NCI-H1417 treated with DMSO at 0.1 percent for 48 hours (cell line): ENCODE data around the gene SLC8B1.

Experiments
- DNase-seq: peaks from one replicate; lab custom pipeline; 2025; lab: John Stamatoyannopoulos, UW

Gene SLC8B1

GRCh38 chr12:113318900-113319628 is 15.8 kb downstream of the SLC8B1 start:
- no peak for DNase-seq

GRCh38 chr12:113318046-113318656 is 16.8 kb downstream of the SLC8B1 start:
- no peak for DNase-seq

DNA sequence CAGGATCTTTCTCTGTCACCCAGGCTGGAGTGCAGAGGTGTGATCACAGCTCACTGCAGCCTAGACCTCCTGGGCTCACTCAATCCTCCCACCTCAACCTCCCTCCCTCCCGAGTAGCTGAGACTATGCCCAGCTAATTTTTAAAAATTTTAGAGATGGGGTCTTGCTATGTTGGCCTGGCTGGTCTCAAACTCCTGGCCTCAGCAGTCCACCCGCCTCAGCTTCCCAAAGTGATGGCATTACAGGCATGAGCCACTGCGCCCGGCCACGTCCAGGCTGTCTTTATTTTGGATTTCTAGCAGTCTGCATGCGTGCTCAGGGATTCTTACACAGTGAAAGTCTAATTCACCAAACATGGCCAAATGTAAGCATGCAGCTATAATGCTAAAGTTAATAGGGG is 17.8 kb downstream of the SLC8B1 start:
- DNase-seq: no peak

- DNase-seq: no peak
Observed at GRCh38 chr12:113316155-113316554, 18.8 kb downstream of the SLC8B1 start.

- DNase-seq: no peak
Observed at GRCh38 chr12:113315358-113315757, 19.6 kb downstream of the SLC8B1 start.

GRCh38 chr12:113314121-113314529 is 20.8 kb downstream of the SLC8B1 start:
- DNase-seq: no peak

GRCh38 chr12:113310489-113310888 is 24.4 kb downstream of the SLC8B1 start:
- no peak for DNase-seq

- DNase-seq: no peak
Observed at GRCh38 chr12:113306382-113306781, 28.5 kb downstream of the SLC8B1 start.

DNA sequence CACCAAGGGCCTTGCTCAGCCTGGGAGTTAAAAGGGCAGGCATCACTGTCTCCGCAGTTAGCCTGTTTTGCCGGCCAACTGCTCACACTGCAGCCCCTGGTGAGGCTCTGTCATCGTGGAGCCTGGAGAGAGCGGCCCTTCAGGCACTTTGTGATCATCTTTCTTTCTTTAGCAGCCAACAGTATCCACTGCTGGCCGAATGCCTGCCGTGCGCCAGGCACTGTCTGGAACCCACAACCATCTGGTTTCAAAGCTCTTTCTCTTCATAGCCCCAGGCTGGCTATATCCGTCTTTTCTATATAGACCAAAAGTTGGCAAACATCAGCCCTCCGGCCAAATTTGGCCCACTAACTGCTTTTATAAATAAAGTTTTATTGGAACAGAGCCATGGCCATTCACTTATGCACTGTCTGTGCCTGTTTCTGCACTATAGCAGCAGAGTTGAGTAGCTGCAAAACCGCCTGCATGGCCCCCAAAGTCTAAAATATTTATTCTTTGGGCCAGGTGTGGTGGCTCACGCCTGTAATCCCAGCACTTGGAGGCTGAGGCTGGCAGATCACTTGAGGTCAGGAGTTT is 29.5 kb downstream of the SLC8B1 start:
- no peak for DNase-seq

DNA sequence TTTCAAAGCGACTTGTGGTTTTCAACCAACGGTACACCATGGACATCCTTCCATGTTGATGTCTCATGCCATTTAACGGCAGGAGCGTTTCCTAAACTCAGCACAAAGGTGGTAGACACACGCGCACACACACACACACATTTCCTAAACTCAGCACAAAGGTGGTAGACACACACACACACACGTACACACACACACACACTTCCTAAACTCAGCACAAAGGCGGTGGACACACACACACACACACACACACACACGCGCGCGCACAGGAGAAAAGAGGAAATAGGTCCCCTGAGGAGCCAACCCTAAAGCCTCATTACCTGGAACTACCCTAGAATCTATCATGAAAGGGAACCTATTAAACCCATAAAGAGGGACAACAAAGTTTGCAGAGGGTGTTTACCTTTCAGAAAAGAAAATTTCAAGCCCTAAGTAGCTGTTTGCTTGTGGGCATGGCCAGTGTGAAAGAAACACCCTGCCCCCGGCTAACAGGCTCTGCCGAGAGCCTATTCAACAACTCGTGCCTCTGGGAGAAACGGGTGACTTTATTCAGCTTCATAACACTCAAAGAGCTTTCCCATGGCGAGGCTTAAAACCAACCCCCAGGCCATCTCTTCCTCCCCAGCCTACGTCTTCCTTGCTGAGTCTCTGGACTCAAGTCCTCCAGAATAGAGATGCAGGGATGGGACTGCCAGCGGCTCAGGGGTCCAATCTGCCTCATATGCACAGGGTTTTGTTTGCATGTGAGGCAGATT is 31.8 kb downstream of the SLC8B1 start:
- no peak for DNase-seq

DNA sequence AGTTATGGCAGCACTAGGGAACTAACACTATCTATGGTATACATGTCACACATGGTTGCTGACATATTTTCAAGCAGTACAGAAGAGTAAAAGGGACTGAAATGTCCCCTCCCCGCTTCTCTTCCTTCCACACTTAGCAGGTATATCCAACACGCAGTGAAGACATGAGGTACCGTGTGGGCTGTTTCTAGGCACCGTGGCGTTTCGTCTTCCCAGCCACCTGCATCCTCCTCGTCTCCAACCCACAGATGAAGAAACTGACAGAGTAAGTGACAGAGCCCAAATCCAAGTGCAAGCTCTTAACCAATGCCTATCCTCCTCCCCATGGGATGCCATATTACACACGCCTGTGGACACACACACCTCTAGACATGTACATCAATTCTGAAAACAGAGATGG is 32.4 kb downstream of the SLC8B1 start:
- DNase-seq: no peak

DNA sequence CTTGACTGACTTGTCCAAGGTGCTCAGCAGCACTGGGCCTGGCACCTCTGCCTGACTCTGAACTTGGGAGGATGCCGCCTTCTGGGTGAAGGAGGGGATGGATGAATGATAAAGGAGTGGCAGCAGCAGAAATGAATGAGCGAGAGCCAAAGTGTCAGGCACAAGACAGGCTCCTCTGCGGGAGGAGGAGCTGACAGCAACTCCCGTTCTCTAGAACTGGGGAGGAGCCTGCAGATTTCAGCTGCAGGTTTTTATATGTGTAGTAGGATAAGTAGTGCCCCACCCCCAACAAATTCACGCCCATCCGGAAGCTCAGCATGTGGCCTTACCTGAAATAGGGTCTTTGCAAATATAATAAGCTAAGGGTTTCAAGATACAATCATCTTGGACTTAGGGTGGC is 33.1 kb downstream of the SLC8B1 start:
- no peak for DNase-seq

- DNase-seq: no peak
Observed at GRCh38 chr12:113299619-113300237, 35.2 kb downstream of the SLC8B1 start.

- DNase-seq: no peak
Observed at GRCh38 chr12:113298861-113299545, 35.9 kb downstream of the SLC8B1 start.

DNA sequence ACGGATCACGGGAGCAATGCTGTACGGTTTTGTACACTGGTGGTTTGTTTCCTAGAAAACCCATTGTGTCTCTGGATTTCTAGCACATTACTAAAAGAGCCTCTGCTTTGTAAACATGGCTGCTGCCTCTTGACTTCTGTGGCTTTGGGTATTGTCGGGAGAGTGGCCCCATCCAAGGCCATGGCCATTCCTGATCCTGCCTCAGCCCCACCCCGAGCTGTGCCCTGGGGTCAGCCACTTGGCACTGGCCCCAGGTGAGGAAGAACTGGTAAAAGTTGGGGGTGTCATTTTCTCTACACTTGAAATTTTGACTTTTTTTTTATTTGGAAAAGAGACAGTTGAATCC is 36.5 kb downstream of the SLC8B1 start:
- DNase-seq: no peak

DNA sequence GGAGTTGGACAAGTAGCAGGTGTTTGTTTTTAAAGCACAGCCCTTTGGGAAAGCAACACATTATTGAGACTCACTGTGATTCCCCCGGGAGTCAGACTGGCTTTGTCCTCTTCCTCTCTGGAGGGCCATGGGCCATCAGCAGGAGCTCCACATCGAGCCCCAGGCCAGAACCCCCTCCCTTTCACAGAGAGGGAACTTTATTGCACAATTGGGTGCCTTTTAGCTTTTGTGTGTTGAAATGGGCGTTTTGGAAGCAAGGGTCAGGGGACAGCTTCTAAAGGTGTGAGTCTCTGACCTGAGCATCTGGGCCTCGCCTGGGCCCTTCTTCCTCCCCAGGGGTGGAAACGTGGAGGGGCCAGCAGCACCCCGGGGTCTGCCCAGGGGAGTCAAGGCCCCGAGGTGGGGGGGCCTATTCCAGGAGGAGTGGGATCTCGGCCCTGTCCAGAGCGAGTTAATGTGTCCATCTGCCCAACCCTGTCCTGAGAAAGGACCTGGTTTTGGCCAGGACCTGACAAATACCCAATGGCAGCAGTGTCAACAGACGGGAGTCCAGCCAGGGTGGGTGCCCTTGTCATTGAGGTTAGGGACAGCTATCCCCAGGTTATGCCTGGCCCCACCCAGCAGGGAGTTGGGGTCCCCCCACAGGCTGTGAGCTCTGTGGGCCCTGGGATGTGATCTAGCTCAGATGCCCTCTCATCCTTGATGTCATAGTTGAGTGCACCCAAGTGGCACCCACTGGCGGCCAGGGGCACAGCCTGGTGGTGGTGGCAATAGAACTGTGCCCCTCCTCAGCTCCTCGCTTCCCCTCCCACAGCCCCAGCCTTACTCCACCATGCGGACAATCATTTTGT is 37.1 kb downstream of the SLC8B1 start:
- no peak for DNase-seq

GRCh38 chr12:113297214-113297587 is 37.7 kb downstream of the SLC8B1 start:
- DNase-seq: no peak

DNA sequence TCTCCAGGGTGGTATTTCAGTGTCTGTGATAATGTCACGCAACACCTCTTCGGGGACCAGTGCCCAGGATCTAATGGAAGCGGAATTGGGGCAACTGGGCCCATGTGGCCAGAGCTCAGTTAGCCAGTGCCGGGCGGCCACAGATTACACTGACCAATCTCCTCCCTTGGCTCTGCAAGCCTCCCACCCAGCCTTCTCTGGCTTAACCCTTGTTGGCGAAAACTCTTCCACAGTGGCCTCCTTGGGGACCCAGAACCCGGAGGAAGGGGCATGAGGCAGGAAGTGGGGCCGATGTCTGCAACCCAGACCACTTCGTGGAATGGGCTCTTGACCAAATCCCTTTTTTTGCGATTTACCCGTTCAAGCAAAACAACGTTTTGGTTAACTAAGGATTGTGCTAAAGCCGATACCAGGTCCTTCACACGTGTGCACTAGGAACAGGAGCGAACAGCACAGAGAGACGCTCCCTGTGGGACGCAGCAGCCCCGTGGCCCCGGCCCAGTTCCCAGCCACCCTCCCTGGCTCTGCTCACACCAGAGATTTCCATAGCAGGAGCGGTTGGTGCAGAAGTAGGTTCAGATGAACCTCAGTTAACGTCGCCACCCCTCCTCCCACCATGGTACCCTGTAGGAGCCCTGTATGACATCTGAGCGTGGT is 38.2 kb downstream of the SLC8B1 start:
- DNase-seq: no peak

DNA sequence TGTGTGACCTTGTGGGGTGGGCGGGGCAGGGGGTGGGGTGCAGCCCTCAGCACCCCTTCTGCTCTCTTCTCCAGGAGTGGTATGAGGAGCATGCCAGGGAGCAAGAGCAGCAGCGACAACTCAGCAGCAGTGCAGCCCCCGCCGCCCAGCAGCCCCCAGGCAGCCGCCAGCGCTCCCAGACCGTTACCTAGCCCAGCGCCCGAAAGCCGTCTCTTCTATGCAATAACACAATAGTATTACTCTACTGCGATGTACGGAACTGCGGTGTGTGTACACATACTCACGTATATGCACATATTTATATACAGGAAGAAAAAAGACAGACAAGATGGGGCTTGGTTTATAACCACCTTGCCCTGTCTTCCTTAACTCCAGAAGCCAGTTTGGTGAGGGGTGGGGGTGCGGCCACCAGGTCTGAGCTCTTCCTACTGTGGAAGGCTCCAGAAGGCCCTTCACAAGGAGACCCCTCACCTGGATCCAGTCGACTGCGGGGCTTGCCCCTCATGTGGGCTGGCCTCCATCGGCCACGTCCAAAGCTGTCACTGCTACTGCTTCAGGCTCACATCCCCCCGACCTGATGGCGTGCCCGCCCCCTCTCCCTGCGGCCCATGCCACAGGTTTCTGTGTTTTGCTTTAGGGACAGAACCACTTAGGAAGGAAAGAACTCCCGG is 38.9 kb downstream of the SLC8B1 start:
- no peak for DNase-seq

DNA sequence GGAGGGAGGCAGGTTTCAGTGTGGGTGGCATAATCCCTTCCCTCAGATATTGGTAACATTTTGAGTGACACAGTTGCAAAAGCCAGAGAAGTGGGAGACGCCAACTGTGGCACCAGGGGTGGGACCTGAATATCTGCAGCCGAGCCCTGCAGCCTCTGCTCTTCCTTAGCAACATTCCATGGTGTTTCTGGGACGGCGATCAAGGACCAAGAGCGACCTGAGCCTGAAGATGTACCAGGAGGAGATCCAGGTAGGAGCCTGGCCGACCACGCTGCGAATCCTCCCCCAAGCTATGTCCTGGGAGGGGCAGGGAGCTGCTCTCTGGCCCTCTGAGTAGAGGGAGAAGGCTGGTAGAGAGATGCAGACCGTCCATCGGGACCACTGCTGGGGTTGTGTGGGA is 41.8 kb downstream of the SLC8B1 start:
- DNase-seq: no peak
